AG04450 (cell line): ENCODE data around the gene ELP4. TPM values are rescaled to one million over a fixed set of nuclear protein-coding genes. Genes with fewer than 3 reads are reported as not detected.
A peak's percentile ranks its signal among the peaks of the same experiment; 100 is the strongest.

Experiments
- CTCF ChIA-PET: fragments of 300-600, 350-600 bp; formaldehyde crosslinking; extraction: SDS; loops from one replicate; lab custom pipeline; 2022; ENCODE audit warnings: antibody characterized with exemption, inconsistent platforms; lab: Charles Lee
- POLR2A ChIA-PET: fragments of 350-600 bp; formaldehyde crosslinking; extraction: SDS; loops from one replicate; lab custom pipeline; 2021; ENCODE audit warnings: antibody characterized with exemption, inconsistent platforms; lab: Yijun Ruan, JAX
- DNase-seq: peaks from one replicate; pipeline ENCODE4 v3.0.0-alpha.2; 2011; ENCODE audit warnings: low read depth, low spot score
- H3K27ac ChIP-seq: one replicate; pipeline ENCODE4 v1.5.1; 2012; ENCODE audit warnings: low read depth, low read length, control low read depth
- H3K27me3 ChIP-seq: one replicate; pipeline ENCODE4 v1.6.0; 2012; ENCODE audit warnings: low read length; ENCODE audit not compliant: control insufficient read depth, insufficient read depth
- H3K4me3 ChIP-seq: 2 replicates; pipeline ENCODE4 v1.5.1; 2011; ENCODE audit warnings: mild to moderate bottlenecking, low read depth, low read length, control low read depth
- H3K9me3 ChIP-seq: 2 replicates; pipeline ENCODE4 v1.5.1; 2012; ENCODE audit warnings: low read length; ENCODE audit not compliant: control insufficient read depth, insufficient read depth
- polyA plus RNA-seq: library from polyadenylated mRNA; depleted of rRNA; stranded (reverse); fragments of >200 nt; gene quantifications from 2 replicates; pipeline ENCODE4 v1.2.3, GENCODE V29; 2011
- TF ChIP-seq, protein P1 (sequence below): IDR thresholded peaks from 2 replicates; pipeline ENCODE4 v1.5.1; 2011; ENCODE audit warnings: low read depth, low read length, control low read depth, inconsistent platforms

Gene ELP4
- polyA plus RNA-seq, 1 experiment, result 15.5 TPM

DNA sequence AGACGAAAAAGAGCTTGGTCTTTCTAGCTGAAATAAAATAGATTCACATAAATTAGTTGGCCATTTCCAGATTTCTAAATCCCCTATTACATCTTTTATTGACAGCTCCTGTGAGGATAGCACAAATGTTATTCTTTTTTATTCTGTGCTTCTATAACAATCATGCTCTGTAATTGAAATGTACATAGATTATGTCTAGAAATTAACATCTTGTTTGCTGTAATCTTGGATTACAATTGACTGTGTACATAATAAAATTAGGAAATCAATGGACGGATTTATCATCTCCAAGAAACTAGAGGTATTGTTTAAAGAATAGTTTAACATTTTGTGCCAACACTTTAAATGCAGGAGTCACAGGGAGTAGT, 31.4 kb upstream of the ELP4 start:
- Histone ChIP-seq H3K27me3 (no peaks in the 10 kb centered on the region), H3K9me3 (no peaks in the 10 kb centered on the region), H3K27ac (no peak overlapping the region), H3K4me3 (no peak overlapping the region)
- ChIA-PET POLR2A (no interaction called here), CTCF (interaction anchor here (1.1 to 2.8 kb wide), 2 partner anchors 9 to 393 kb away, joined by 3 to 12 read pairs; no protein-coding TSS in a partner anchor)
- no peak for DNase-seq
- TF ChIP-seq, protein P1, sequence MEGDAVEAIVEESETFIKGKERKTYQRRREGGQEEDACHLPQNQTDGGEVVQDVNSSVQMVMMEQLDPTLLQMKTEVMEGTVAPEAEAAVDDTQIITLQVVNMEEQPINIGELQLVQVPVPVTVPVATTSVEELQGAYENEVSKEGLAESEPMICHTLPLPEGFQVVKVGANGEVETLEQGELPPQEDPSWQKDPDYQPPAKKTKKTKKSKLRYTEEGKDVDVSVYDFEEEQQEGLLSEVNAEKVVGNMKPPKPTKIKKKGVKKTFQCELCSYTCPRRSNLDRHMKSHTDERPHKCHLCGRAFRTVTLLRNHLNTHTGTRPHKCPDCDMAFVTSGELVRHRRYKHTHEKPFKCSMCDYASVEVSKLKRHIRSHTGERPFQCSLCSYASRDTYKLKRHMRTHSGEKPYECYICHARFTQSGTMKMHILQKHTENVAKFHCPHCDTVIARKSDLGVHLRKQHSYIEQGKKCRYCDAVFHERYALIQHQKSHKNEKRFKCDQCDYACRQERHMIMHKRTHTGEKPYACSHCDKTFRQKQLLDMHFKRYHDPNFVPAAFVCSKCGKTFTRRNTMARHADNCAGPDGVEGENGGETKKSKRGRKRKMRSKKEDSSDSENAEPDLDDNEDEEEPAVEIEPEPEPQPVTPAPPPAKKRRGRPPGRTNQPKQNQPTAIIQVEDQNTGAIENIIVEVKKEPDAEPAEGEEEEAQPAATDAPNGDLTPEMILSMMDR, result no peak

DNA sequence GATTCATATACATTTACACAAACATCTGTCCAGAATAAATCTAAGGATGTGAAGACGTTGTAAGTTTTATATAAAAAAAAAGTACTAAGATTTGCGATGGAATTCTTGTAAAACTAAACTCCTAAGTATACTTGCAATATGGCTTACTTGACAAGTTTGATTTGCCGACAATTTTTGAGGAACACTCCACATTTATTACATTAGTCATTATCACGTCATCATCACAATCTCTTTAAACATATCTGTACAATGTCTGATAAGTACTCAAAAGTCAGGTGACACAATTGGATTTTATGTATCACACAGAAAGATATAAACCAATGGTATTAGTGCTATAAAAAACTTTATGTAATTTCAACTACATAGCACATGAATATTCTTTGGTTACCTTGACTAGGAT, 30.5 kb upstream of the ELP4 start:
- TF ChIP-seq, protein P1, result no peak
- POLR2A ChIA-PET, result no interaction called here

DNA sequence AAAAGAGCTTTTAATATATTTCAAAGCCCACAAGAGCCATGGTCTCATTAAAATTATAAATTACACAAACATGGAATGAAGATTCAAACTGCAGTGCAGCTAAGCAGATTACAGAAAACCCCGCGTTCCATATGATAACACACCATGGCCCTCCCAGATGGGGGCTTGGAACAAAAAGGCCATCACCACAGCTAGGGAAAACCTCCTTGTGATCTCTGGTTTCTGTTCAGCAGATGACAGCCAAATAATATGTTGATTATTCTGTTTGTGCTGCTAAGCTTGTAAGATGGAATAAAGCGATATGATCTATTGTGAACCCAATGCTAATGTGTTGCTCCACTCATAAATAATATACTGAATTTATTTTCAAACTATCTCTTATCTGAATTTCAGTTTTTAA, 28.6 kb upstream of the ELP4 start:
- no peaks in the 10 kb centered on the region for H3K9me3 ChIP-seq
- ChIA-PET CTCF (interaction anchor here (0.6 to 0.7 kb wide), 2 partner anchors 240 to 526 kb away, joined by 3 read pairs; no protein-coding TSS in a partner anchor), POLR2A (no interaction called here)
- H3K27me3 ChIP-seq, result no peaks in the 10 kb centered on the region
- H3K27ac ChIP-seq, result no peak overlapping the region
- no peak overlapping the region for H3K4me3 ChIP-seq
- DNase-seq, result no peak
- TF ChIP-seq, protein P1, result no peak

More for the DNA sequence above, 30.5 kb upstream of the ELP4 start:
- Histone ChIP-seq H3K9me3 (no peaks in the 10 kb centered on the region), H3K27ac (no peak overlapping the region), H3K27me3 (no peaks in the 10 kb centered on the region), H3K4me3 (no peak overlapping the region)
- no peak for DNase-seq
- CTCF ChIA-PET, result interaction anchor here (1.2 kb wide), 1 partner anchor 392 kb away, joined by 3 read pairs; no protein-coding TSS in a partner anchor

DNA sequence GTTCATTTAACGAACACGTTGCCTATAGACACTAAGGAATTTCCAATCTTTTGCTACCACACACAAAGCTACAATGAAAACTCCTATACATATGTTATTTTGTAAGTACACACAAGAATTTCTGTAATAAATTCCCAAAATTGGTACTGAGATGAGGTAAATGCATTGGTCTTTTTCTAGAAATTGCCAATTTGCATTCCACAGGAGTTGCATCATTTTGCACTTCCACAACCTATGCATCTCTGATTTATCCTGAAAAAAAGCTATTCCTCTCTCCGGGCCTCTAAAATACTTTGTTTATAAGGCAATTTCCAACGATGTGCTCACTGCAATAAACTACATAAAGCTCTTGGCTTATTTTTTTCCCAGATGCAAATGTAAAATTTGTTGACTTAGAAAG, 25.1 kb upstream of the ELP4 start:
- TF ChIP-seq, protein P1, result no peak
- ChIA-PET CTCF (interaction anchor here (0.7 to 3.0 kb wide), 5 partner anchors 87 to 691 kb away, joined by 3 to 32 read pairs (median 3); no protein-coding TSS in a partner anchor), POLR2A (no interaction called here)
- H3K9me3 ChIP-seq, result no peaks in the 10 kb centered on the region
- no peak for DNase-seq
- H3K27me3 ChIP-seq, result no peaks in the 10 kb centered on the region
- H3K4me3 ChIP-seq, result no peak overlapping the region
- no peak overlapping the region for H3K27ac ChIP-seq

DNA sequence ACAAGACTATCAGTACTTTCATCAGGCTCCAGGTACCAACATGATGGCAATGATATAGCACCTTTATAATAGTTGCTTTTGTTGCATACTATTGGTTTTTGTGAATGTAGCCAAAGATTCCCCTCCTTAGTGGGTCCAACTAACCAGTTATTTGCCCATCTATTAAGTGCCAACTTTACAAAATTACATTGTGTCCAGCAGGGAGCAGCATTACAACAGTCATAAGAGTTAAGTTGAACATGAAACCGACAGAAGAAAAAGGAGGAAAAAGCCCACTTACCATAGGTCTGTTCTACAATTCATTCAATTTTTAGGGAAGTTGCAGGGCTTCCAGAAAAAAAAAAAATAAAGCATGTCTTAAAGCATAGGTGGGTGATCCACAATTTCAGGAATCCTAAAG, 21.7 kb upstream of the ELP4 start:
- TF ChIP-seq, protein P1, result peak; percentile 61
- DNase-seq, result peak; percentile 27
- Histone ChIP-seq H3K27me3 (no peaks in the 10 kb centered on the region), H3K9me3 (no peaks in the 10 kb centered on the region), H3K4me3 (no peak overlapping the region), H3K27ac (no peak overlapping the region)
- CTCF ChIA-PET, result interaction anchor here (0.6 to 2.5 kb wide), 8 partner anchors 20 to 688 kb away, joined by 3 to 24 read pairs (median 4); no protein-coding TSS in a partner anchor
- POLR2A ChIA-PET, result no interaction called here
